Erythroblast (primary cell): ENCODE measurements around the gene CDCA7L.

ENCODE experiments used
- GATA1 ChIP-seq: IDR thresholded peaks from 2 replicates; pipeline ENCODE4 v1.6.1; 2011; ENCODE audit warnings: low read depth, mild to moderate bottlenecking, control low read depth, low read length, moderate library complexity
- POLR2A ChIP-seq: IDR thresholded peaks from 2 replicates; pipeline ENCODE4 v1.6.1; 2011; ENCODE audit warnings: mild to moderate bottlenecking, low read length

GRCh38 chr7:21962677-21963076 is 17.0 kb upstream of the CDCA7L start:
- TF ChIP-seq POLR2A (no peak), GATA1 (no peak)
